Stimulated activated CD4-positive, alpha-beta T cell treated with anti-CD3 and anti-CD28 coated beads, Interleukin-4, amount 100 ng/mL, for 24 hours (primary cell): ENCODE data around the gene IL4R.

Experiments used
- DNase-seq: peaks from one replicate; pipeline ENCODE4 v3.0.0-alpha.2; 2020

Gene IL4R

DNA sequence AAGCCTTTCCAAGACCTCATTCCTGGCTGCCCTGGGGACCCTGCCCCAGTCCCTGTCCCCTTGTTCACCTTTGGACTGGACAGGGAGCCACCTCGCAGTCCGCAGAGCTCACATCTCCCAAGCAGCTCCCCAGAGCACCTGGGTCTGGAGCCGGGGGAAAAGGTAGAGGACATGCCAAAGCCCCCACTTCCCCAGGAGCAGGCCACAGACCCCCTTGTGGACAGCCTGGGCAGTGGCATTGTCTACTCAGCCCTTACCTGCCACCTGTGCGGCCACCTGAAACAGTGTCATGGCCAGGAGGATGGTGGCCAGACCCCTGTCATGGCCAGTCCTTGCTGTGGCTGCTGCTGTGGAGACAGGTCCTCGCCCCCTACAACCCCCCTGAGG is 49.5 kb downstream of the IL4R start:
- no peak for DNase-seq

DNA sequence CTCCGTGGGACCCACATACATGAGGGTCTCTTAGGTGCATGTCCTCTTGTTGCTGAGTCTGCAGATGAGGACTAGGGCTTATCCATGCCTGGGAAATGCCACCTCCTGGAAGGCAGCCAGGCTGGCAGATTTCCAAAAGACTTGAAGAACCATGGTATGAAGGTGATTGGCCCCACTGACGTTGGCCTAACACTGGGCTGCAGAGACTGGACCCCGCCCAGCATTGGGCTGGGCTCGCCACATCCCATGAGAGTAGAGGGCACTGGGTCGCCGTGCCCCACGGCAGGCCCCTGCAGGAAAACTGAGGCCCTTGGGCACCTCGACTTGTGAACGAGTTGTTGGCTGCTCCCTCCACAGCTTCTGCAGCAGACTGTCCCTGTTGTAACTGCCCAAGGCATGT is 50.0 kb downstream of the IL4R start:
- DNase-seq: no peak

DNA sequence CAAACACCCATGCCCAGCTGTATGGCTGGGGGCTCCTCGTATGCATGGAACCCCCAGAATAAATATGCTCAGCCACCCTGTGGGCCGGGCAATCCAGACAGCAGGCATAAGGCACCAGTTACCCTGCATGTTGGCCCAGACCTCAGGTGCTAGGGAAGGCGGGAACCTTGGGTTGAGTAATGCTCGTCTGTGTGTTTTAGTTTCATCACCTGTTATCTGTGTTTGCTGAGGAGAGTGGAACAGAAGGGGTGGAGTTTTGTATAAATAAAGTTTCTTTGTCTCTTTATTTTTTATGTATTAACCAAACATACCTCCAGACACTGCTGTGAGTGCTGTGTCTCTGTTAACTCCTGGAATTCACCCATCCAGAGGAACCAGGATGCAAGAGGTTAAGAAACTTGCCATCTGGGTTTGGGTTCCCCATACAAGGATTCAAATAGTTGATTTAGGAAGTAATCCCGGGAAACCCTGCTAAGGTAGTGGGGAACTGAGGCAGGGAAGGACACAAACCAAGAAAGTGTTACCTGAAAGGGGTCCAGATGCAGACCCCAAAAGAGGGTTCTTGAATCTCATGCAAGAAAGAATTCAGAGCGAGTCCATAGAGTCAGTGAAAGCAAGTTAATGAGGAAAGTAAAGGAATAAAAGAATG is 50.8 kb downstream of the IL4R start:
- no peak for DNase-seq

DNA sequence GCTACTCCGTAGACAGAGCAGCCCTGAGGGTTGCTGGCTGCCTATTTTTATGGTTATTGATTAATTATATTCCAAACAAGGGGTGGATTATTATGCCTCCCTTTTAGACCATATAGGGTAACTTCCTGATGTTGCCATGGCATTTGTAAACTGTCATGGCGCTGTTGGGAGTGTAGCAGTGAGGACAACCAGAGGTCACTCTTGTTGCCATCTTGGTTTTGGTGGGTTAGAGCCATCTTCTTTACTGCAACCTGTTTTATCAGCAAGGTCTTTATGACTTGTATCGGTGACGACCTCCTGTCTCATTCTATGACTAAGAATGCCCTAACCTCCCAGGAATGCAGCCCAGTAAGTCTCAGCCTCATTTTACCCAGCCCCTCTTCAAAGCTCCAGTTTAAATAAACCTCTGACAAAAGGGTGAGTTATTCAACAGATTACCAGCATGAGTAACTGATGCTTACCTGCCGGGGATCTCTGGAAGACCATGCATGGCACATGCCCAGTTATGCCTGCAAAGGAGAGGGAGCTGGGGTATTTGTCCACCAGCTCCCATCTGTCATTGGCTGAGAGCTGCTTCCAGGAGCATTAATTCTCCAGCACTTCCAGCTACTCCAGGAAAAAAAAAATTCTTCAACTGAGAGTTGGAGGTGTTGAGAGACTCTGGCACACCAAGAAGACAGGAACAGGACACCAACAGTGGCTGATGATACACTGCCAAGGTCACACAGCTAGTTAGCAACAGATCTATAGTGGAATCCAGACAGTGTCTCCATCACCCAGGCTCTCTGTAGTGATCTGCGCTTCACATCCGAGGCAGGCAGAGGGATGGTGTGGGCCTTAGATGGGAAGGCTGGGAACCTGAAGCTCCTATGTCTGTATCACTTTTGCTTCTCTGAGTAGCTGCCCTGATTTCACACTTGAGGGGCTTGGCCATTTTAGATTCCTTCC is 51.6 kb downstream of the IL4R start:
- peak; percentile 37 for DNase-seq

GRCh38 chr16:27366687-27367460 is 53.1 kb downstream of the IL4R start:
- DNase-seq: no peak

GRCh38 chr16:27367461-27368357 is 53.9 kb downstream of the IL4R start:
- peak; percentile 93 for DNase-seq

DNA sequence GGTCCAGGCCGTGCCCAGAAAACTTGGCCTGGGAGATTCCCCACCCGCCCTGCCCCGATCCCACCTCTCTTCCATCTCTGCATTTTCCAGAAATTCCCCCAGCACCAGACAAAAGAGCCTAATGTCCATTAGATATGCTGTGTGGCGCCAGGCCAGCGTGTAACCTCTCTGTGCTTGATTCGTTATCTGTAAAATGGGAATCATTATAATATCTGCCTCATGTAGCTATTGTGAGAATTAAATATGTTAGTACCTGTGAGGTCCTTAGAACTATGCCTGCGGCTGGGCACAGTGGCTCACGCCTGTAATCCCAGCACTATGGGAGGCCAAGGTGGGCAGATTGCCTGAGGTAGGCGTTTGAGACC is 54.6 kb downstream of the IL4R start:
- DNase-seq: no peak

DNA sequence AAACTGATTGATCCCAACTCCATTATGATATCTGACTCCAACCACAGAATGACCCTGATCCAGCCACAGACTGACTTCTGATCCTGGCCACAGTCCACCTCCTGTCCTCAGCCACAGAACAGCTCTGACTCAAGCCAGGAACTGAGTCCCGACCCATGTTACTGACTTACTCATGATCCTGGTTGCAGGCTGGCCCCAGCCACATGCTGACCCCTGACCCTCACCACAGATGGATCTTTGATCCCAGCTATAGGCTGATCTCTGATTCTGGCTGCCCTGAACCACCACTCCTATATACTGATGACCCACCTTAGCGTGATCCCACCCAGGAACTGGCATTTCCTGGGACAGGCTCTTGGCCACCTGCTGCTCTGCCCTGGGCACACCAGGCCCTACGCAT is 56.0 kb downstream of the IL4R start:
- DNase-seq: no peak

DNA sequence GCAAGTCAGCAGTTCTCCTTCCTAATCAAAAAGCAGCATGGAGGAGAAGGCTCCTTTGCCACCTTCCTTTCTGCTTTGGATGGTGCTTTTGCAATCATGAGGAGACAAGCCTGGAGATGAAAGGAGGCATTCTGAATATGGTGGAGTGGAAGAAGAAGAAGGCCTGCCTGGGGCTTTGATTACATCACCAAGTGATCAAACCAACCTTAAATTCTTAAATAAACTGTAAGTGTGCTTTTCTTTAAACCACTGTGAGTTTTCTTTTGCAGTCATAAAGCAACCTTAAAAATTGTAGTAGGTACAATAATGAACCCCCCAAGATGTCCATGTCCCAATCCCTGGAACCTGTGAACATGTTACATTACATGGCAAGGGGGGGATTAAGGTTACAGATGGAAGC is 56.5 kb downstream of the IL4R start:
- no peak for DNase-seq

- DNase-seq: no peak
Observed at GRCh38 chr16:27373312-27373711, 59.5 kb downstream of the IL4R start.

GRCh38 chr16:27374221-27374803 is 60.5 kb downstream of the IL4R start:
- no peak for DNase-seq

DNA sequence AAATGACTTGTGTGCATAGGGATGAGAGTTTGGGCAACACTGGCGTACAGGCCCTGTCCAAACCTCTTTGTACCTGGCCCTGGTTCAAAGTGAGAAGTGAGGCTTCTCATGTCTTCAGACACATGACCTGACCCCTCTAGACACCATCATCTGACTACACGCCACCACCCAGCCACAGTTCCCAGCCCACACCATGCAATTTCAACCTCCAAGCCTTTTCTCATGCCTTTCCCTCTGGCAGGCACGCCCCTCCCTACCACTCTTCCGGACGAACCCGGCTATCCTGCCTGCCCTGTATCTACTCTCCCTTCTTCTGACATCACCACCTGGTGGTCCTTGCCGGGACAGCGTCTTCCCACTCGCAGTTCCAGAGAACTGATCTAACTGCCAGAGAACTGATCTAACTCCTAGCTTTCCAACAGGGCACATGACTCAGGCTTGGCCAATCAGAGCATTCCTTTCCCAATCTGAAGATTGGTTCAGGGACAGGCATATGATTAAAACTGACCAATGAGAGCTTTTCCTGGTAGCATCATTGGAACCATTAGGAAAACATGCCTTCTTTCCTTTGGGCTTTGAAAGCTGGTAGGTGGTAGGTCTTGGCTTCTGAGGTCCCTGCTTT is 61.1 kb downstream of the IL4R start:
- peak; percentile 61 for DNase-seq

DNA sequence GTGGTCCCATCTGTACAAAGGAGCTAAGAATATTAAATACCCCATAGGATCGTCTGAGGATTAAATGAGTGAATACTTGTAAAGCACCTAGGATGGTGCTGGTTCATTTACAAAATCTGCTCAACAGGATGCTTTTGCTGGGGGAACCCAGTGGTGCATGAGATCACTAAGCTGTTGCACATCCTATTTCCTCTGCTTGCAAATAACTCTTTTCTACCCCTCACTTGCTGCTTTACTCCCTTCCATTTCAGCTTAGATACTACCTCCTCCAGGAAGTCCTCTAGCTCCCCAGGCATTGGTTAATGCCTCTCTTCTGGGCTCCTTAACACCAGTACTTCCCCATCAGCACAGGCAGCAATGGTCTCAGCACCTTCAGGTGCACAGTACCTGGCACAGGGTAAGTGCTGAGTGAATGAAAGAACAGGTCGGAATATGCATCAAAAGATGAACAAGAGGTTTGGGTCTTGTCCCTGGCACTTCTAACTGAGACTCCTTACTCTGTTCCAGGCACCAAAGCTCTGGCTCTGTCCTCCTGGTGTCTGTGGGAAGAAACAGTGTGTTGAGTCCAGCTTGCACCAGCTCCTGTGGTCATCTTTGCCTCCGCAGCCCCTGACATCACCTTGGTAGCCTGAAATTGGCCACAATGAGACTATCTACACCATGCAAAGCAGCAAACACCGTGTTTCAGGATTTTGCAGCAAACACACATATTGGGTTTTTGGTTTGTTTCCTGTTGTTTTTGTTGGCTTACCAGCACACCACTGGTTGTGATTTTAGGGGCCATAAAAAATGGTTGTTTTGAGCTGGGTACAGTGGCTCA is 64.1 kb downstream of the IL4R start:
- peak; percentile 1 for DNase-seq

GRCh38 chr16:27378871-27379481 is 65.2 kb downstream of the IL4R start:
- DNase-seq: peak; percentile 3

DNA sequence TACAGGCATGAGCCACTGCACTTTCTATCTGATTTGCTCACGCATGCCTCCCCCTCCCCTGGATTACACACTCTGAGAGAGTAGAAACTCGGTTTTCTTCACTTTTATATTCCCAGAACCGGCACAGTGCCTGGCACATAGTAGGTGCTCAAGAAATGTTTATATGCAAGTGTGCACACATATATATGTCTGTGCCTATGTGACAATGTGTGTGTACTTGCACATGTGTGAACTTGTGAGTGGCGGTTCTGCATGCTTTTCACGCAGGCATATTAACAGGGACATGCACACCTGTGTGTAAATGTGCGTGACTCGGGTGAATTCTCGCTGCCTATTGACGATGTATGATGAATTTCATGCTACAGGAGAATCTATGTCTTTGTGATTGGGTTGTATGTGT is 66.1 kb downstream of the IL4R start:
- peak; percentile 1 for DNase-seq

DNA sequence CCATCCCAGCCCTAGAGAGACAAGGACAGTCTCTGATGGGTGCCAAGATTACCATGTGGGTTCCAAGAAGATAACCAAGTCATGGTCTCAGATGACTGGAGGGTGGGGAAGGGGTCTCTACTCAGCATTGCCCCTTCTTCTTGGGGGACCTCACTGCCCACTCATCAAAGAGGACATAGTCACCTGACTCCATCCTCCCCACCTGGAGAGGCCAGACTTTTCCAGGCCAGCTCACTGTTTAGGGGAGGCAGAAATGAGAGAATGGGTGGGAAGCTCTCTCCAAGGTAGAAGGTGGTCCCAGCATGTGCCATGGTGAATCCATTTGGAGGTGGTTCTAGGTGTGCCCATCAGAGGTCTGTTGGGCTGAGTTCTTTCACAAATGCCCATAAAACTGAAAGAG is 67.5 kb downstream of the IL4R start:
- DNase-seq: peak; percentile 2

DNA sequence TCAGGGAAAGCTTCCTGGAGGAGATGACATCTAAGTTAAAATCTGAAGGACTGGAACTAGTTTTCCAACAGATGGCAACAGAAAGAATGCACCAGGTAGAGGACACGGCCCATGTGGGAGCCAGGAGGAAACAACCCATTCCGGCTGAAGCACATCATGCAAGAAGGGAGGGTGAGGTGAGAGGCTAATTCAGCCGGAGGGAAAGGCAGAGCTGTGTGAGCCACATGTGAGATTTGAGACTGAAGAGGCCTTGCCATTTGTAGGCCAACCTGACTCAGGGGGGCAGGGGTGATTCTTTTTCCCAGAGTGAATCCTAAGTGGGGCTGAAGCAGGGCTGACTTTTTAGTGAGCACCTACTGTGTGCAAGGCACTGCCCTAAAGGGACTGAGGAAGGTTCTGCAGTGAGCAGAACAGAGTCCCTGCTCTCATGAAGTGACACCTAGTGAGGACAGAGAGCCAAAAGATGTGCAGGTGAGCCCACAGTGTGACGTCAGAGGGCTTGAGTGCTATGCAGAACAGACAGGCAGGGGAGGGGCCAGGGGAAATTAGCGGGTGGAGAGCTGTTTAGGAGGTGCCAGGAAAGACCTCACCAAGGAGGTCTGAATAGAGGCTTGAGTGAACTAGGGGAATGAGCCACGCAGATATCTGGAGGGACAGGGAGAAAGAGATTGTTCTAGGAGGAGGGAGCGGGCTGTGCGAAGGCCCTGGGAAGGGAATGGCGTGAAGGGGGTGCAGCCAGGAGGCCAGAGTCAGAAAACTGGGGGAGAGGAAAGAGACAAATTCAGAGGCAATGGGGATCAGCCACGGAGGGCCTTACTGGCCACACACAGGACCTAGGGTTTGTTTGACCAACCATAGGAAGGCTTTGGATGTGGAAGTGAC is 68.4 kb downstream of the IL4R start:
- peak; percentile 2 for DNase-seq

DNA sequence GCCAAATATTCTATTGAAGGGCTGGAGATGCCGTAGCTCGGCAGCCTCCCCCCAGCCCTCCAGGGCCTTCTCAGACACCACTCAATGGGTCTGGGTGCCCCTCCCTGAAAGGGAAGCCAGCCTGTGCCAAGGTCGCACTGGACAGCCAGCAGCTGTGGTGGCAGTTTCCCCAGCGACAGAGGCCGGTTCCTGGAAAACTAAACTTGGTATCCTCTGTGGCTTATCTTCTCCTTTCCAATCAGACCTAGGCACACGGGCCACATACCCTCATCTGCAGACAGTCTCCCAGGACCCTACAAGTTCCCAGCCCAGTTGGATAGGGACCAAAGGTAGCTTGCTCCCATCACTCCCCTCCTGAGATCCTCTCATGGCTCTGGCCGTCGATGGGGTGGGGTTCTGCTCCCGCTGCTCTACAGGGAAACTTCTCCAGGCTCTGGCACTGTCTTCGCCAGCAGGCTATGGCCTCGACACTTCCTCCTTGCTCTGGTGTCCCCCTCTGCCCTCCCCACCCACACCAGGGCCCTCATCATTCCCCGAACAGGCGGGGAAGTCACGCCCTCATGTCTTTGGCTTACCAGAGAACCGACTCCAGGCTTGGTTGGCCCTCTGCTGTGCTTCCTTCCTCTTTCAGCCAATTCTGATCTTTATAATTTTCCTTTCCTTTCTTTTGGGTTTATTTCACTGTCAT is 69.9 kb downstream of the IL4R start:
- no peak for DNase-seq

DNA sequence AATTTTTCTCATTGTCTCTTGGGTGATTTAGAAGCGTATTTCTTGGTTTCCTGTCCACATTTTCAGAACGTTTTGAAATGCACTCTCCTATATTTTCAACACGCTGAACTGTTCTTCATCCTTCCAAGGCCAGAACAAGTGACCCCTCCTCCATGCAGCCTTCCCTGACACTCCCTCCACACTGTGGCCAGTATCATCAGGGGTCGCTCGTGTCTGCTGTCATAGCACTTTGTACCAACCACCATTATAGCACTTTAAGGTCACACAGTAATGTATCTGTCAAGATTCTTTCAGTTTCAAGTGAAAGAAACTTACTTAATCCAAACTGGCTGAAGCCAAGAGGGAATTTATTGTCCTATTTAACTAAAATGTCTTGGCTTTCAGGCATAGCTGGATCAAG is 70.7 kb downstream of the IL4R start:
- no peak for DNase-seq
